HT-29 (cell line): ENCODE results near the gene ZCCHC12. TPM values are rescaled to one million over a fixed set of nuclear protein-coding genes. Genes with fewer than 3 reads are reported as not detected.
"Not testable (repeated sequence)": the region's sequence is repeated elsewhere in the genome, so short reads cannot be mapped to it uniquely, and the experiment has no call there.

ENCODE experiments used
- DNase-seq: peaks from one replicate; pipeline ENCODE4 v3.0.0-alpha.2; 2015; ENCODE audit warnings: low spot score
- total RNA-seq: library from RNA; depleted of rRNA; stranded (reverse); fragments of >200 nt; shearing (Covaris generic); gene quantifications from 2 replicates; pipeline ENCODE4 v1.2.3, GENCODE V29; 2014; rRNA removed

ZCCHC12 gene
- total RNA-seq, result not detected in 2 replicates

DNA sequence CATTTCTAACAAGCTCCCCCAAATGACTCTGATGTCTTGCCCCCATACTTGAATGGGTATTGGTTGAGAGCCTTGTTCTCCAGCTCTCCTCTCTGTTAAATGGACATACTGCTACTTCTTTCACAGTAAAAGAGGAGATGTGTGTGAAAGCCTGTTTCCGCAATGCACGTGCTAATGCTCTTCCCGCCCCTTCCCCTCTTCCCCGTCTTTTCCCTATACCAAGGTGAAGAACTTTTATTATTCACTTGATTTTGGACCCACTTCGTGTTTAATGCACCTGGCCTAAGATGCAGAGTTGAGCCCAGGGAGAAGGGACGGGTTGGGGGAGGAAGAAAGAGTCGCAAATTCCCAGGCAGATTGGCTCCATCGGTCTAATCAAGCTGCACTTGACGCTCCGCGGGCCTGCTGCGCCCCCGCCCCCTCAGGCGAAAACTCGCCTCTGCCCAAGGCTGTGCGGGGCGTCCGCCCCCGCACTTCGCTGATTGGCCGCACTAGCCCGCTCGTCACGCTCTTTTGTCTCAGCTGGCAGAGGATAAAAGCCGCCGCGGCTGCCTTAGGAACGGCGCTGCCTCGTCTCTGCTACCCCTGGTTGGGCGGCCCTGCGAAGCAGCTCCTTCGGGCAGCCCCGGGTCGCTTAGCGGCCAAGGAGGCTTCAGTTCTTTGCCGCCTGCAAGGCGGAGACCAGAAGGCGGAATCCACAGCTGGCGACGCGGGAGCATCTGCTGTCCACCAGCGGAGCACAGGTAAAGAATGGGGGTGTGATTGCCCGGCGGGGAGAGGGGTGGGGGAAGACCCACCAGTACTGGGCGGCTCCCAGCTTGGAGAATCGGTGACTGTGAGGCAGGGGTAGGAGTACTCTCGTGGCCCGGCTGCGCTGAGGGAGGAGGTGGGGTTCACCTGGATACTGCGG lies at the start of gene ZCCHC12:
TSS of gene ZCCHC12 (plus strand) at position 562 of the 910 bp plus-strand sequence. CDS start 1,421 bp downstream, outside the sequence.
- no peak for DNase-seq

DNA sequence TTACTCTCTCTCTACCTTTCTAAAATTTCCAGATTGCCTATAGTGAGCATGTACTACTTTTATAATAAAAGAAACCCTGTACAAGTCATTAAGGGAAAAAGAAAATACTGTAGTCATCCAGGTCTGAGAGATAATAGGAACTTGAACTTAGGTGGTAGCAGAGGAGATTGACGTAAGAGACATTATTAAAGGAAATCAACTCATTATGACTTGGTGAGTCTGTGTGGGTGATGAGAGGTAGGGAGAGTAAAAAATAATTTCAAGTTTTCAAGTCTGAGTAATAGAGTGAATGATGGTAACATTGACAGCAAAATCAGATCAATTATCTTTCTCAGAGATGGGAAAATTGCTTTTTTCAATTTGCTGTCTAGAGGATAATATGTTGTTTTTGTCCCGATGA lies 44.0 kb upstream of the ZCCHC12 start:
- no peak for DNase-seq

DNA sequence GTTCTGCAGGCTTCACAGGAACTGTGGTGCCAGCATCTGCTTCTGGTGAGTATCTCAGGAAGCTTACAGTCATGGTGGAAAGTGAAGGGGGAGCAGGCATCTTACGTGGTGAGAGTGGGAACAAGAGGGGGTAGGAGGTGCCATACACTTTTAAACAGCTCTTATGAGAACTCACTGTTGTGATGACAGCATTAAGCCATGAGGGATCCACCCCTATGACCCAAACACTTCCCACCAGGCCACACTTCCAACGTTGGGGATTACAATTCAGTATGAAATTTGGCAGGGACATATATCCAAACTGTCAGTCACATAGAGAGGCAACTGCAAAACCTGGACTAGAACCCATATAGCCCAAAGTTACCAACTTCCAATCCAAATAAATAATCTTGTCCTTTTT lies 43.1 kb upstream of the ZCCHC12 start:
- no peak for DNase-seq

DNA sequence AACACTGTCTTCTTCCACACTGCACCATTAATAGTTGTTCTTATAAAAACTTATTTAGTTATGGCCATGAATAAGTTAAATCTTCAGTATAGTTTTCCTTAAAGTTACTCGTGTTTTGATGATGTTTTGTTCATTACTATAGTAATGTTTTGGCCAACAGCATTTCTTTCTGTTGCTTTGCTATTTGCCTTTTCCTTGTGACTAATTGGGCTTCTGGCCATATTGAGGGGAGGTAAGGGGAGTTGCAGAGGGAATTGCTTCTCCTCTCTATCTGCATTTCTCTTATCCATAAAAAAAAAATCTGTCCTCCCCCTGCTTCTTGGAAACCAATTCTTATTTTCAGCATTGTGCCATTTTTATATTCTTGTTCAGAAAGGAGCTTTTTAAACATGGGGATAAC lies 42.7 kb upstream of the ZCCHC12 start:
- no peak for DNase-seq

DNA sequence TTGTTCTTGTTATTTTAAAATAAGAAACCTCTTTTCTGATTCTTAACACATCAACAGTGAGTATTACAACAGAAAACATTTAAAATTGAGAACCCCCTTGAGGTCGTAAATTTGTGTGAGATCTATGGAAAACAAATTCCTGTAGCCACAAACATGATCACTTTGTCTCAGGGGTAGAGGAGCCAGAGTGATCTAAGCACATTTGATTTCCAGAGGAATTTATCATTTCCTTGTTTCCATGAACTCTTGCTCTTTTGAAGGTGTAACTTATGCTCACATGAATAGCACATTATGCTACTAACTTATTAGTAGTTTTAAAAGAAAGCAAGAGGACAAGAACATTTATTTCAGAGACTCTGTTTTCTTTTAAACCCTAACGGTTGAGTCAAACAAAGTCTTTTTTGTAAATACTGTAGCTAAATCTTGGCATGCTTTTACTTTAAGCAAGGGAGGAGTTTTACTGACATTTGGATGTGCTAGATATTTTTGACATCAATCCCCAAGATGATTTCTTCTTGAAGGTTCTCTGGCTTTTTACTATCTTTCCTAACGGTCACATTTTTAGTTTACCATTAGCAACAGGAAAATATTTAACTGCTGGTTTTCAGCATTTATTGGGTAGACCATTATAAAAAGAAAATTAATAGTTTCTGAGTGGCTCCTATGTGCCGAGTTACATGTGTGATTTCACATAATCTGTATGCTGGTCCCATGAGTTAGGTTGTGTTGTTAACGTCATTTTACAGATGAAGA lies 27.9 kb upstream of the ZCCHC12 start:
- no peak for DNase-seq

DNA sequence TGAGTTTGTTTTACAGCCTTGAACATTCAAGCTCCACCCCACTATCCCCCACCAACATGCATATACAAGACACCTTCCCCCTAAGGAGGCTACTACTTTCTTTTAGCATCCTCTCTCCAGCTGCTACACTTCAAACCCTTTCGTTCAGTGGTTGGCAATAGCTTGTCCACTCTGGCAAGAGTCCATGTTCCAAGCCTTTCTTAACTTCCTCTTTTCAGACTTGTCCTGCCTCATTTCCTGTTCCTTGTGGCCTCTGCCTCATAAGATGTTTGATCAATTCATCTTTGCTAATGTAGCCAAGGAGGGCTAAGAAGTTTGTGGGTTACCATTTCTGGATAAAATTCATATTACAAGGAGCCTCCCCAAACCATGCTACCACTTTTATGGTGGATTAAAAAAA lies 20.8 kb upstream of the ZCCHC12 start:
- no peak for DNase-seq

DNA sequence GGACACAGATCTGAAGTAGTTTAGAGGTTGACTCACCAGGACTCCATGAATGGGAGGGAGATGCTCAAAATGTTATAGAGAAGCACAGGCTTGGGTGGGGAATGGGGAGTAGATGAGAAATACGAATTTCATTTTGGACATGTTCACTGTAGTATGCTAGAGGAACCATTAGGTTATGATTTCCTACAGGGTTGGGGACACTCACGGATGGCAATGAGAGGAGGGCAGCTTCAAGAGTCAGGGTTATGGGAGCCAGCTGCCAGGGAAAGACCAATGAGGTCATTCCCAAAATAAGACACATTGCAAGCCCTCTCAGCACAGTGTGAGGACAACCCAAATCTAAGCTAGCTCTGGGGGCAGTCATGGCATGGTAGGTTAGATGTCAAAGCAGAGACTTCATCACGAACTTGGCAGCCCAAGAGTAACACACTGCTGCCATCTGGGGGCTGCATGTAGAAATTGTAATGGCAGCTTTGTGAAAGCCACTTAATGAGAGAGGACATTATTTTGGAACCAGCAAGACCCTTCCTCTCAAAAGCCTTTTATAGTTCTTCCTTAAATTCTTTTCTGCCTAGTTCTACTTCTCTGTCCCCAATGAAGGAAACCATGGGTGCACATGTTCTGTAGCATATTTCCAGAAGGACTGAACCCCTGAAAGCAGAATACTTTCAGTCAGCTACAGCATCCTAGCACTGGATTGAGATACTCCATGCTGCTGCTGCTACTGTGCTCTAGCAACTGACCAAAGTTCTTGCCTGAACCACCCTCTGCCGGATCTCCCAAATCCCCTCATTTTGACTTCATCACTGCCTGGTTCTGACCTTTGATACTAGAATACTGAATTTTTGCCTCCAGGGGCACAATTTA lies 16.2 kb upstream of the ZCCHC12 start:
- peak; percentile 53 for DNase-seq

DNA sequence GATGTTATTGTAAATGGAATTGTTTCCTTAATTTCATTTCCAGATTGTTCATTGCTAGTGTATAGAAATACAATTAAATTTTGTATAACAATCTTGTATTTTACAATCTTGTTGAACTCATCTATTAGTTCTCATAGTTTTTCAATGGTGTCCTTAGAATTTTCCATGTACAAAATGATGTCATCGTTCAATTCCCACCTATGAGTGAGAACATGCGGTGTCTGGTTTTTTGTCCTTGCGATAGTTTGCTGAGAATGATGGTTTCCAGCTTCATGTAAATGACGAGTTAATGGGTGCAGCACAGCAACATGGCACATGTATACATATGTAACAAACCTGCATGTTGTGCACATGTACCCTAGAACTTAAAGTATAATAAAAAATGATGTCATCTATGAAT lies 6.4 kb upstream of the ZCCHC12 start:
- not testable (repeated sequence) for DNase-seq

DNA sequence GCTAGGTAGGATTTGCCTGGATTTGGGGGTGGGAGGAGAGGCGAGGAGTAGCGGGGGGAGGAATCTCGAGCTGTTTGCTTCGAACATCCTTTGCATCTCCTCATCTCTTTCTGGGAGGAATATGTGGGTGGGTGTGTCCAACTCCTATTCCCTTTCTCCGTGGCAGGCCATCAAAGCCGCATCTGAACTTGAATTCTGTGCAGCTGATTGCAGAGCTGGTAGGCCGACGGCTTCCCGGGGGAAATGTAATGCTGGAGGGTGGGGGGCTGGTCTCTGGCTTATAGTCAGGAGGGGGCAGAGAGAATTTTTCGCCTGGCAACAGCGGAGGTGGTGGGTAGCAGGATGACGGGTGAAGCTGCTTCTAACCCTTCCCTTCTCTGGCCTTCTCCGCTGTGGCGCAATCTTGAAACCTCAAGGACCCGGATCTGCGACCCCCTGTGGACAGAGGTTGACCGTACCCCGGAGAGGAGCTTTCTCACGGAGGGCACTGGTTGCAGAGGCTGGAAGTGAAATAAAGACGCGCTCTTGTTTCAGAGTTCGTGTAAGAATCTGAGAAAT lies 628 bp downstream of the ZCCHC12 start:
- DNase-seq, result no peak

DNA sequence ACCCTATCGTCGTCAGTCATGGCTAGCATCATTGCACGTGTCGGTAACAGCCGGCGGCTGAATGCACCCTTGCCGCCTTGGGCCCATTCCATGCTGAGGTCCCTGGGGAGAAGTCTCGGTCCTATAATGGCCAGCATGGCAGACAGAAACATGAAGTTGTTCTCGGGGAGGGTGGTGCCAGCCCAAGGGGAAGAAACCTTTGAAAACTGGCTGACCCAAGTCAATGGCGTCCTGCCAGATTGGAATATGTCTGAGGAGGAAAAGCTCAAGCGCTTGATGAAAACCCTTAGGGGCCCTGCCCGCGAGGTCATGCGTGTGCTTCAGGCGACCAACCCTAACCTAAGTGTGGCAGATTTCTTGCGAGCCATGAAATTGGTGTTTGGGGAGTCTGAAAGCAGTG lies 1.6 kb downstream of the ZCCHC12 start:
- no peak for DNase-seq

DNA sequence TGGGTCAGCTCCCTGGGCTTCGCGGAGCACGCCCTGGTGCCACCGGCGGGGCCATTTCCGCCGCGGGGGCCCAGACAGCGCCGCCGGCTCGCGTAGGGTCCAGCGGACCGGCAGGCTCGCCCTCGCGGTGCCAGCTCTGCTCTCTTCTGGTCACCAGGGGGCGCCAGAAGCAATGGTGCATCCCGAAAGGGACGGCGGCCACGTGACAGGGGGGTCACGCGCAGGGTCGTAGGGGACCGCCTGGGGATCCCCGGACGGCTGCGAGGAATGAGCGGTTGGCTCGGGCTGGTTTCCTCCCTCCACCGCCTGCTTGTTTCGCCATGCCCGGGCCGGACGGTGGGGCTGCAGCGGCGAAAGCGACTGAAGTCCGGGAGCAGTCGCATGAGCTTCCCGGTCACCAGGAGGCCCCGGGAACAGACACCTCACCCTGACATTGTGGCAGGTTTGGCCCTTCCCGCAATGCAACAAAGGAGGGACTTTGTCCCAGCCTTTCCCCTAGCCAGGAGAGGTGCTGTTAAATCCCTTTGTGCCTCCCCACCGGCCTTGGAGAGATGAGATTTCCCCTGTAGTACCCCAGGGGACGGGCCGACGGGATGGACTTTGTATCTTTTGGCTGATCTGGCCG lies 15.8 kb downstream of the ZCCHC12 start:
- DNase-seq, result peak; percentile 66

DNA sequence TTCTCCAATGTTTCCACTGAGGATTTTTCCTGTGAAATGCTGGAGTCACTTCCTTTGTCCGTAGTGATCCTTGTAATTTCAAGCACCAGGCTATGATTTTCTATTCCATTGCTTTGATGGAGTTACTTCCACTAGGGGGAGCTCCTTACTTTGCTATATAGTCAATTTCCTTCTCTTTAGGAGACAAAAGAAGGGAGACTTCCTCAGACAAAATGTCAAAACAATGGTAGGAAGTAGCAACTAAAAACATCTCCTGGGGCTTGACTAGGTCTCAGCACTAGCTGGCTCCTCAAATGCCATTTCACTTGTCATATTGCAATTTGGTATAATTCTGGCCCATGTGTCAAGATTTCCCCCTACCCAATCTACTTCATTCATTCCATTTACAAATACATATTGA lies 24.1 kb downstream of the ZCCHC12 start:
- peak; percentile 79 for DNase-seq

DNA sequence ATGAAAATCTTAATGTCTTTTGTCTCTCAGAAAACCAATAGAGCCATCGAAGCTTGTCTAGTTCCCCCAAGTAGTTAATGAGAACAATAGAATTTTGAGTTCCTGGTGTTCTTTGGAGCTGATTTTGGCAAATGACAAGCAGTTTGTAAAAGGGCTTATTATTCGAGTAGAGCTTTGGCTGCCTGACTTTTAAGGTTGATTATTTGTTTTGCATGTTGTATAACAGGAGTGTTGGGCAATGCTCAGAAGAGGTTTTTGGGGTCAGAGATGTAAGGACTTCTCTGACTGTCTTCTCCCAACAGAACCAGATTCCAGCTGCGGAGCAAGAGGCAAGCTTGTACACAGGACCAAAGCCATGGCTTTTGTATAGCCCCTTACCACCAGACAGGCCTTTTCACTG lies 30.0 kb downstream of the ZCCHC12 start:
- no peak for DNase-seq

DNA sequence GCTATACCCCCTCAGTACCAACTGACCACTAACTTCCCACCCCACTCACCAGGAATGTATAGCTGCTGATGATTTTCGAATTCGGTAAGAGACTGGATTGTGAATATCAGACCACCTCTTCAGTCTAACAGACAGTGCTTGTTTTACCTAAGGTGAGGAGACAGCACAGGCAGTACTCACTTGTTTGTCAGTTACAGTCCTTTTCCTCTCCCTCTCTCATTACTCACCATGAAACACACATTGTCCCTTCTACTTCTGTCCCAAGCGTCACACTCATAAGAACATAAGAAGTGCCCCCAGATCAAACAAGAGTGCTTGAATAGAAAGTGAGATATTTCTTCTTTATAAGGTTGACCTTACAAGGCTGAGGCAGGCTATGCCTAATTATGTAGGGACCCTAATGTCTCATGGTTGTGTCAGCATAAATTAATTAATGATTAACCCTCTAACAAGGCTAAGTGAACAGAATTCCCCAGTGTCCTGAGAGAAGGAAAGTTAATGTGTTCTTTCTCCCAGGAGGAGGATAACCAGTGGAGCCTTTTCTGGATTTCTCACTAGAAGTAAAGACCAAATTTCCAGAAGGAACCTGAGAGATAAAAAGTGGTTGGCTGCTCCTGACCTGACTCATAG lies 32.2 kb downstream of the ZCCHC12 start:
- DNase-seq, result no peak

DNA sequence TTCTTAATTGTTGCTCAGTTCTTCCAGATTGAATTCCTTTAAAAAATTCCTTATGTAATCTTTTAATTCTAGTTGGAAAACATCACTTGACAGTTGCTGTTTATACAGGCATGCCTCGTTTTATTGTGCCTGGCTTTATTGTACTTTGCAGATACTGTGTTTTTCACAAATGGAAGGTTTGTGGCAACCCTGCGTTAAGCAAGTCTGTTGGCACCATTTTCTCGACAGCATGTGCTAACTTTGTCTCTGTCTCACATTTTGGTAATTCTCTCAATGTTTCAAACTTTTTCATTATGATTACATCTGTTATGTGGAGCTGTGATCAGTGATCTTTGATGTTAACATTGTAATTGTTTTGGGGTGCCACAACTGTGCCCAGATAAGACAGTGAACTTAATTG lies 33.4 kb downstream of the ZCCHC12 start:
- DNase-seq, result no peak

DNA sequence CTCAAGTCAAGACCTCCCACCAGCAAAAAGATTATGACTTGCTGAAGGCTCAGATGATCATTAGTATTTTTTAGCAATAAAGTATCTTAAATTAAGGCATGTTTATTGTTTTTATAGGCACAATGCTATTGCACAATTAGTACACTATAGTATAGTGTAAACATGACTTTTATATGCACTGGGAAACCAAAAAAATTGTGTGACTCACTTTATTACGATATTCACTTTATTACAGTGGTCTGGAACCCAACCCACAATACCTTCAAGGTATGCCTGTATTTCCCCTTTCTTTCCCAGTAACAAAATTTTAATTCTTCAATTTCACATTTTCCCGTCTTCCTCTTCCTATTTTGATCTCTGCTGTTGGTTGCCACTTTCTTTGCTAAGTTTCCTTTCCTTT lies 37.7 kb downstream of the ZCCHC12 start:
- DNase-seq, result no peak

DNA sequence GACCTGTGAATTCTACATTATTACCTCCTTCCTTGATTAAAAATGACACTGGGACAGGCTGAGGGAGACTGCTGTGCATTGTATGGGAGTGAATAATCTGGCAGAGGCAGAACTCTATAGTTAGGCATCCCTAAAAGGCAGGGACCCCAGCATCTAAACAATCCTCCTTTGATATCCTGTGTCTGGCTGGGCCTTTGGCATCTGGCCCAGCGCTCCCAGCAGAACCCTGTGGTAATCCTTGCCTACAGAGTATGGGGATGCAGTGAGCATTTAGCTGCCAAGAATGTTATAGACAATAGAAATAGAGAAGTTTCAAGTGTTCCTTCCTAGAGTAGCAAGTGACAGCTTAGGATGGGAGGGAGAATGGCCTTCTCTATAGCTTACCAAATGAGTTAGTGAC lies 38.5 kb downstream of the ZCCHC12 start:
- no peak for DNase-seq

DNA sequence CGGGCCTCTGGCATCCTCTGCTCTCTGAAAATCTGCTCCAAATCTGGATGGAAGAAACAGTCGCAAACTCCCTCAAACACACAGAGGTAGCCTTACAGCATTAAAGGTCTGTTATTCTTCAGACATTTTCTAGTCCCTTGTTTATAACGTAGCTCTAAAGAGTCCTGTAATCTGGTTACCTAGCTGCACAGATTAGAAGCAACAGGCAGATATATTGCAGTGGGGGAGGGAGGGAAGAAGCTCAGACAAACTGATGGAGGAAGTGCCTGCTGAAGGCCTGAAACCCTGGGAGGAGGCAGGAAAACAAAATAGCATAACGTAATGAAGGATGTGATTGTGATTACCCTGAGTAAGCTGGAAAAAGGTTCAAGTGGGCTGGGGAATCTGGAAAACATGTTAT lies 39.4 kb downstream of the ZCCHC12 start:
- no peak for DNase-seq

DNA sequence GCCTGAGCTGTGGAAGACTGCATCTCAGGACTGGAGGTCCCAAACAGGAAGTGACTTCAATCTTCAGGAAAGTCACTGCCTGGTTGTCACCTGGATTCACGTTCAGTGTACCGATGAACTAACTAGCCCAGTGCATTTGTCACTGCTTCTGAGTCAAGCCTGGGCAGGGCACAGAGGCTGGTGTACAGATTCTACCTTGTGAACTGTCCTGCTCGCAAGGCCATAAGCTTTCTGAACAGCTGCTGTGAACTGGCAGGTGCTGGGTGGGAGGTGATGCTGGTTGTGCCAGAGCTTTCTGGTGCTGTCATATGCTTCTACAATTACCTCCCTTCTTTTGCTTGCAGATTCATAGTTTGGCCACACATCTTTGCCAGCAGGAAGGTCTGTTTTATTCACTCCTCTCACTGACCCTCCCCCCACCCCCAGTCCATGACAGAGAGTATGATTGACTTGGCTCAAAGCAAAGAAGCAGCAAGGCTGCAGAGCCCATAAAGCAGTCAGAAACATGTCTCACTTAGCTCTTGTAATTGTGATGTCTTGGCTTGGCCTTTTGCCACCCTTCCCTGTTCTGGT lies 40.5 kb downstream of the ZCCHC12 start:
- DNase-seq, result no peak

DNA sequence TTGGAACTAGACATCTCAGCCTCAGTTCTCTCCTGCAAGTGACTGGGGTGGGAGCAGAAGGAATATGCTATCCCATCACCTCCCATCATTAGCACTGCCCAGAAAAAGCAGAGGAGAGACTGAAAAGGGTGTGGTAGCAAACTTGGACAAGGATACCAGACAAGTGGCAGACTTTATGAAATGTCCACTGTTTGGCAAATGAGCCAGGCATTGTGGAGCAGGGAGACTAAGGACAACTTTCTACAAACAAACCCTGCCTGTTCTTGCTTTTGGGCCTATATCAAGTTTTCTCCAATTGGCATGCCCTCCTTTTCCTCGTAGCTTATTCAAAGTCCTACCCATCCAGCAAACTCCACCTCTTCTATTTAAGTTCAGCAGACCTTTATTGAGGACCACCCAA lies 41.6 kb downstream of the ZCCHC12 start:
- DNase-seq, result no peak
